Left colon (tissue), 2 donors: ENCODE data around the gene TBX2. TPM values are rescaled to one million over a fixed set of nuclear protein-coding genes. Genes with fewer than 3 reads are reported as not detected.

Experiments
- ATAC-seq: fragments of 200-7000 bp; cut with Tn5 transposase; one replicate; pipeline ENCODE4 v1.9.1; 2020; ENCODE audit warnings: mild to moderate bottlenecking, moderate library complexity
- DNase-seq, 2 donors: peaks; one replicate each; pipeline ENCODE4 v3.0.0-alpha.2; 2020
- intact Hi-C, 2 donors: fragments of 100-400 bp; cut with DNase I in 1 of 2; cut with micrococcal nuclease in 1 of 2; formaldehyde crosslinking; loops; one replicate each; pipeline versions ENCODE4 v1.11.2 to v1.14.0; 2022; cut with DNase I, micrococcal nuclease
- total RNA-seq, 2 donors: library from RNA; stranded (reverse); fragmentation: NEBNext Ultra II Directional; extraction: Animal tissue kit (Norgen Biotek cat#: 25700); gene quantifications; one replicate each; pipeline ENCODE4 v1.2.1, GENCODE V29; 2021
- donor health status: DM: no; HTN: no; CAD: no.
- donor health status: DM: yes; HTN: yes; CAD: no.

Gene TBX2
- total RNA-seq, 2 donors from 2014 or later: 5.8 to 11.7 TPM

DNA sequence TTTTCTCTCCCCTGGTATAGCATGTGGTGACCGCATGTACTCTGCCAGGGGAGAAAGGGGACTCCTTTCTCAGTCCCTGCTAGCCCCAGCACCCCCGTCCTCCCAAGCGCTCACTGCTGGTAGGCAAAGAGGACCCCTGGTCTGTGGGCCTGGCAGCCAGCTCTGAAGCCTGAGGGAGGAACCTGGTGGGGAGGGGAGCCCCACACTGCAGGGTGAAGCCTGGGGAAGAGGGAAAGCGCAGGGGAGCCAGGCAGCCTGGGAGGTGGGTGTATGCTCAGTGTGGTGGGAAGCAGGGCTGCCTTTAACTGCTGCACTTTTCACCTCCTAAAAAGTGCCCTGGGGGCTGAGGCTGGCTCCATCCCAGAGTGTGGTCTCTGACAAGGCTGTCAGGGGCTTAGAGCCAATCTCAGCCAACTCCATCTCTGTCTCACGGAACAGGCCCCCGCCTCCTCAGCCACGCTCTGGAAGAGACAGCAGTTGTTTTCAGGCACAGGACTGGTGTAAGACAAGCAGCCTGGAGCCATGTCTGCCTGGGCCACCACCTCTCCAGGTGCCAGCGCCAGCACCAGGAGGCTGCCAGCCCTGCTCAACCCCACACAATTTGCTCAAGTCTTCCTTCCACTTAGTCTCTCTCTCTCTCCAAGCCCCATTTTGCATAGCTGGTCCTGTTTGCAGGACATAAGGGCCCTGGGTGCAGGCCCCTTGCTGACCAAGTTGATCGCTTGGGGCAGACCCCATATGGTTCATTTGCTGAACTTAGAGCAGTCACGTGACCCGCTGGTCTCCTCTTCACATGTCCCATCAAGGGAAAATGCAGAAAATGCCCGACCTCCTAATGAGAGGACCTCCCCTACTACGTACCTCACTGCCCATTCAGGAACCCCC, 14.7 kb upstream of the TBX2 start:
- ATAC-seq: no peak
- intact Hi-C loops: no loop called here
- no peak for DNase-seq

DNA sequence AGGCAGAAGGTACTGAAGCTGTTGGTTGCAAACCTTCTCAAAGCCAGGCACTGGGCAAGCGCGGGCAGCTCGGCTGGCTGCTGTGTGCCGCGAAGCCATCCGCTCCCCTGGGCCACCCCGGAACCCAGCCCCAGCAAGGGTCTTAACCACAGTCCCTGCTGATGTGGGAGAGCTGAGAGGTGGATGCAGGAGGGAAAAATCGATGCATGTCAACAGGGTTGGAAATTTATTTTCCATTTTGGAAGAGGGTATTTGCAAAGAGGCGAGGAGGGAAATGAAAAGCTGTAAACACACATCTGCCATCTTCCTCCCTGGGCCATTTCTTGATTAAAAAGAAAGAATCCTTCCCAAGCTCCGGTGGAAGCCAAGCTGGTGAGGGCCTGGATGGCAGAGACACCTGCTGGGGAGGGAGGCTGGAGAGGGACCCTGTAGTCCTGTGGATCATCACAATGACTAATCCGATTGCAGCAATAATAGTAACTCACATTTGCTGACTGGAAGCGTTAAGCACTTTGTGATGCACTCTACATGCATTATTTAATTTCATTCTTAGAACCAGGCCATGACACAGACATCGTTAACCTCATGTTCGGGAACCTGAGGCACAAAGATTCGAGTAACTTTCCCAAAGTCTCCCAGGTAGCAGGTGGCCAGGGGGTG, 13.9 kb upstream of the TBX2 start:
- ATAC-seq (no peak), DNase-seq (no peak)
- intact Hi-C loops: no loop called here

DNA sequence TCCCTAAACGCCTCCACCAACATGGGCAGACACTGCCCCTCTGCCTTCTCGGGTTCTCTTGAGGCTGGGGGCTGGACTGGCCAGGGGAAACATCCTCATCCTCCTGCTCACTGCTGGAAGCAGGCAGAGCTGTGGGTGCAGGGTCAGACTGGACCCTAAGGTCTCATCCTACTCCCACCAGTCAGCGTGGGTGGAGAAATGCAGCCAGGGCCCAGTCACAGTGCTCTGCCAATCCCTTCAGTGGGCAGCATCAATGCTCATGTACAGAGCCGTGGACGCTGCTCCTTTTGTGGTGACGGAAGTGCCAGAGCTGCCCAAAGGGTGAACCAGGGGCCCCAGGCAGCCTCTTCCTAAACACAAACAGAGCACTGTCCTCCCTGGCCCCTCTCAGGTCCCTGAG, 13.4 kb upstream of the TBX2 start:
- intact Hi-C loops: no loop called here
- DNase-seq (no peak), ATAC-seq (no peak)

DNA sequence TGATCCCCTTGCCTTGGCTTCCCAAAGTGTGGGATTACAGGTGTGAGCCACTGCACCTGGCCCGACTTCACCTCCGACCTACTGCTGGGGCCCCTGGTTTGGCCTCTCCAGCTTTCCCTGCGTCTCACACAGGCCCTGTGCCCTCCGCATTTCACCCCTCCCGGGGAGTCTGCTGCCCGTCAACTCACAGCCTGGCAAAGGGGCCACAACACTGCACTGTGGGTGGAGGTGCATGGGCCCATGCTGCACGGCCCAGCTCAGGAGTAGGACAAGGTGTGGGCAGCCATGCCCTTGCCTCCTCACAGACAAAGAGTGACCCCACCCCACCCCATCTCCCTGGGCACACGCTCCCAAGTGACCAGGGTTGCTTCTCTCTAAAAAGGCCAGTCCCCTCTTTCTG, 12.6 kb upstream of the TBX2 start:
- no peak for ATAC-seq
- no peak for DNase-seq
- intact Hi-C loops: no loop called here

DNA sequence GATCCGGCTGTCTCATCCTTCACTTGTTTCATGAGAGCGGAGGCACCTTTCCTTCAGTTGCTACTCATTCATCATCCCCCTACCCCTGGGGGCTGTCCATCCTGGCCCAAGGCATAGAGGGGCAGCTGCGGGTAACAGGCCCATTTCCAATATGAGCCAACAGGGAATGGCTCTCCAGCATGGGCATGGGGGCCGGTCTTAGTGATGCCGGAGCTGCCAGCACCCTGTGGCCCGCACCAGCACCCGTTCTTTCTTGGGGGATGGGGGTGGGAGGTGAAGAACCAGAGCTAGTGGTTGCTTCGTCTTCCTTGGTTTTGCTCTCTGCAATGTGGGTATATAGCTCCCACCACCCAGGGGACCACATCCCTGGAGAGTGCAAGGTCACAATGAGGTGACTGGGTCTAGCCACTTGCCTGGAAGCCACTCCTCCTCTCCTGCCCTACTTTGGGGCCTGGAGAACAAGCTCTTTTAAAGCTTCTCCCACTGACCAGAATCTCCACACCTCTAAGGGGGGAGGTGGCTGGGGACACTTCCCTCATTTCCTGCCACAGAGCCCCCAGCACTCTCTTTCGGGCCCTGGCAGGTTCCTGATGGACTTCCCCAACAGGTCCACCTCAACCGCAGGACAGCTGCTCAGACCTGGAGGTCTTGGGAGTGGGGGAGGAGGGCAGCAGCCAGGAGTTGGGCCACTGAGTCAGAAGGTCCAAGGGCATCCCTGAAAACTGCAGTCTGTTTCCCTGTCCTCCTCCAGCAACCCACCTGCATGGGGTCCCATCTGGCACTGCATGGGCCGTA, 11.9 kb upstream of the TBX2 start:
- no peak for ATAC-seq
- intact Hi-C loops: no loop called here
- no peak for DNase-seq

DNA sequence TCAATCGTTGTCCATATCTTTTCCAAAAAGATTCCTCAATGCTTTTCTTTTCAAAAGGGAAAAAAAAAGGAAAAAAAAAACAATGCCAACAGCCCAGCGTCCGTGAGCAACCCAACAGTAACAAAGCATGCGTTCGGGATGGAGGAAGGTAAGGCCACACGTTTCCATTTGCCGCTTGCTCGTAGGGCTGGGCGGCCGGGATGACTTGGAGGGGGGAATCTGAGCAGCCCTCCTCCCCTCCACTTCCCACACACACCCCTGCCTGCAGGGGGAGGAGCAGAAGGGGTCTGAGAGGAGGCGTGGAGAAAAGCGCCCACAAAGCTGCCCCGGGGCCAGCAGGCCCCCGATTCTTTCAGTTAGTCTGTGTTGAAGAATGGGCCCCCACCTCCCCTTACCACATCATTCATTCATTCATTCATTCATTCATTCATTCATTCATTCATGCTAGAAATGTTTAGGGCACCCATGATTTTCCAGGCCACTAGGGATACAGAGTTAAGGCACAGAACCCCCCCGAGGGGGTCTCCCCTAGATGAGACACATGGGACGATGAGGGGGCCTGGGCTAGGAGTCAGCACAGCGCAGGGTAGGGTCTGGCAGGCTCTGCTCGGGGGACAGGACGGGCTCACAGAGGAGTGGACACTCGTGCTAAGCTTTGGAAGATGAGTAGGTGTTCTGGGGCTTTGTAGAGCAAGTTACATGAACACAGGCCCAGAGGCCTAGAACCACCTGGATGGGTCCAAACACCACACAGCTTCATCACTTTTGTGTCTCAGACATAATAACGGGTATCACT, 10.9 kb upstream of the TBX2 start:
- ATAC-seq (no peak), DNase-seq (no peak)
- intact Hi-C loops: no loop called here

DNA sequence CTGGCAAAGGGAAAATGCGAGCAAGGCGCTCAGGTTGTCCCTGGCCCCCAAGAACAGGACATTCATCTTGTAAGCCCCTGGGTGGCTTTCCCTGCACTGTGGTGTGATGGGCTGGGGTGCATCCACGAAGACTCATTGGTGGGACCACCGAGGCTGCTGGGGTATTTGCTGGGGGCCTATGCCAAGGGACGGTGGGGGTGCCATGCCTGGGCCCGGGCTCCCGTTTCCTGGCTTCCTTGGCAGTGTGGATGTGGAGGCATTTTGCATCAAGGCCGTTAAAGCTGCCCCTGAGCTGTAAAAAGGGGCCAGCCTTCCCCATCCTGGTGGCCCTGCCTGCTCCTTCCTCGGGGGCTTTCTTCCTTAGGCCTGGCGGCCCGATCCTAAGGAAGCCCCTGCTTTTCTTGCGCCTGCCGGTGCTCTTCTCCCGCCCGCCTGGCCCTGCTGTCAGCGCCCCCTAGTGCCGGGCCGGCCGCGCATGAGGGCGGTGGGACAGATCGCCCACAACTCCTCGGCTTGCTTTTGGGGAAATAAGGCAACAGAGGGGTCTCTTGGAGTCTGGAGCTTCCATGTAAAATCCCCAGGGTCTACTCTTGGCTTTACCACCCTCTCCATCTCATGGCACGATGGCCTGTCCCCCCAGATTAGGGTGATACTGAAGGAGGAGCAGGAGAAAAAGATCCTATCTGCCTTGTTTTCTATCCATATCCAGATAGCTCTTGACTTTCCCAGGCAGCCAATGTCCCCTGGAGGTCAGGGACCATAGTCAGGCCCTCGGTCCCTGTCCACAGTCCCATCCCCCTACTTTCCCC, 9.8 kb upstream of the TBX2 start:
- intact Hi-C loops: loop anchor here in 1 of 2 donors (5.0 kb wide), 1 partner anchor 388 kb away; no protein-coding TSS in a partner anchor
- no peak for DNase-seq
- peak; percentile 62 for ATAC-seq

DNA sequence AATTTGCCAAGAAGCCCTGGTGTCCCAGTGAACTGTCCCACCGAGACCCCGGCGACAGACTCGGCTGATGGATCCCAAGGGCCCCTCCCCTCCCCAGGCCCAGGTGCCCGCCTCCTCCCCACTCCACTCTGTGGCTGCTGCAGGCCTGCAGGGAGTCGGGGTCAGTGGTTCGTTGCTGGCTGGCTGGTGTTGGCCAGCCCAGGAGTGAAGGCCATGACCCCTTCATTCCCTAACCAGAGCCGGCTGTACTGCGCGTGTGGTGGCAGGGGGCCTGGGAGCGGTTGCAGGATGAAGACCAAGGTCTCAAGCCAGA, 9.2 kb upstream of the TBX2 start:
- ATAC-seq: no peak
- no peak for DNase-seq
- intact Hi-C loops: loop anchor here in 1 of 2 donors (5.0 kb wide), 1 partner anchor 388 kb away; no protein-coding TSS in a partner anchor

DNA sequence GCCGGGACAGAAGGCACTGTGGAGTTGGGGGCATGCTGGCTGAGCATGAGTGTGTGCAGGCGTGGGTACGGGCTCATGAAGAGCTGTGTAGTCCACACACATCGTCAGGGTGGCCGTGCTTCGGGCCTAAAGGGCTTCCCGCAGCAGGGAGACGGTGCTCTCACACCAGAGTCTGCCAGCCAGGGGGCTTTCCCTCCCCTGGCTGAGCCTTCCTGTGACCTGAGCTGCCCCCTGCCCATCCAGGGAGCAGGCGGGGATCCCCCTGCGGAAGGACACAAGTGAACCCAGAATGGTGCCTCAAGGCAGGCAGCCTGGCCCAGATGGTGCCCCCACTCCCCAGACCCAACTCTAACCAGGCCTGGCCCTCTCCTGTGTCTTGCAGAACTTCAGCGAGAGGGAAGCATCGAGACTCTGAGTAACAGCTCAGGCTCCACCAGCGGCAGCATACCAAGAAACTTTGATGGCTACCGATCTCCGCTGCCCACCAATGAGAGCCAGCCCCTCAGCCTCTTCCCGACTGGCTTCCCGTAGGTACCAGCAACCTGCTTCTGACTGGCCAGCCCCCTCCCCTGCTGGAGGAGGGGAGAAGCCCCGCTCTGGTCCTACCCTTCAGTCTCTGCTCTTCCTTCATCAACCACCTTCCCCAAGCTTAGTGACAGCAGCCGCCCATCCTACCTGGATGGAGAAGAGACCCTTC, 7.9 kb upstream of the TBX2 start:
- intact Hi-C loops: loop anchor here in 1 of 2 donors (5.0 kb wide), 1 partner anchor 389 kb away; no protein-coding TSS in a partner anchor
- ATAC-seq: no peak
- DNase-seq: no peak

DNA sequence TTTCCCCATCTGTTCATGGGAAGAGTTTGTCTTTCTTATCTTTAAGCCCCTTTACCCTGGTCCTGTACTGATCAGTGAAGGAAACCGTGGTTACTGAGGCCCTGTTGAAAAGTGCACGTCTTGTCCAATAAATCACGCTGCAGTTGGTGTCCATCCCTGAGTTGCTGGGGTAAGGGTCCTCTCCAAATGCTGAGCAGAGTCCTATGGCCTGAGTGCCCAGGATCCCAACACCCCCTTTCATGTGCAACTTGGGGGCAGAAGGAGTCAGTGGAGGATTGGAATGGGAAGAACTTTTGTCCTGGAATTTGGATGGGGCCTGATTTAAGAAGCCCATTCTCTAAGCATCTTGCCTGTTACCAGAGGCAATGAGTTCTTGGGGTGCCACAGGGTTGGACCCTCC, 7.0 kb upstream of the TBX2 start:
- DNase-seq (no peak), ATAC-seq (no peak)
- intact Hi-C loops: loop anchor here in 1 of 2 donors (5.0 kb wide), 1 partner anchor 390 kb away; no protein-coding TSS in a partner anchor

DNA sequence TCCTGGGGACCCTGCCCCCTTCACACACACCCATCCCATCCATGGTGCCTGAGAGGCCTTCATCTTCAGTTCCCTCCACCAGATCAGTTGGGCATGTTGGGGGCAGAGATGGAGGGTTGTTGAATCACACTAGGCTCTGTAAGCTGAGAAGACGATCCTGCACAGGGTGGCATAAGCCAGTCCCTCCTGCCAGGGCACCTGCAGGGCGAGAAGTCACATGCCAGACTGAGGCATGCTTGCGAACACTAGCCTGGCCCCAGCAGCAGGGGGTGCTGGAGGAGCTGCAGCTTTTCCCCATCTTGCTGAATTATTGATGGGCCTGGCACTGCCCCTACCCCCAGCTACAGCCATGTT, 6.1 kb upstream of the TBX2 start:
- intact Hi-C loops: loop anchor here in 1 of 2 donors (5.0 kb wide), 1 partner anchor 391 kb away; no protein-coding TSS in a partner anchor
- DNase-seq (no peak), ATAC-seq (no peak)

DNA sequence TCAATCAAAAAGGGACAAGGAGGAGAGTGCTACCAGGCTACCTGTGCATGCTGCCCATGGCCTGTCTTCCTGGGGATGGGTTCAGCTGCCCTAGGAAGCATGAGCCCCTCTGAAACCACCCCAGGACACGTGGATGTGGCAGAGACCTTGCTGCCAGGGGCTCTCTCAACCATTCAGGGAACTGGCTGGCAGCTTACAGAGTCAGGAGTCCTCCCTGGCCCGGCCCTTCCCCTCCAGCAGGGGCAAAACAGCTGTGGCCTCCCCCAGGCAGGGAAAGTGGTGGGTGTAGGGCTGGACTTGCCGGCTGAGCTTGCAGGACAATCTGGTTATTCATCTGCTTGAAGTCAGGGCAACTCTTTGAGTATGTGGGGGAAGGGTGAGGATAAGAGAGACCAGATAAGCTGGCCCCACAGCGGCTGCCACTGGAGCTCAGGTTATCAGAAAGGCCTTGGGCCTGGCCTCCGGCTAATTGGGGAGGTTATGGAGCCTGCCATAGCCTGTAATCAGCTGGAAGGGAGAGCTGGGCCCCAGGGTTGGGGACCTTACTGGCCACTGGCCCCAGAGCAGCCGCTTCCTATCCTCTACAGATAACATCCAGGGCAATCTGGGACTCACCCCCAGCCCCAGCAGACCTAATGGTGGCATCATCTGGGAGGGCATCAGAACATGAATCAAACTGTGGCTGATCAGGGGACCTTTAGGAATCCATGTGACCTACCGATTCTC, 5.6 kb upstream of the TBX2 start:
- no peak for DNase-seq
- ATAC-seq: no peak
- intact Hi-C loops: loop anchor here in 1 of 2 donors (5.0 kb wide), 1 partner anchor 392 kb away; no protein-coding TSS in a partner anchor

DNA sequence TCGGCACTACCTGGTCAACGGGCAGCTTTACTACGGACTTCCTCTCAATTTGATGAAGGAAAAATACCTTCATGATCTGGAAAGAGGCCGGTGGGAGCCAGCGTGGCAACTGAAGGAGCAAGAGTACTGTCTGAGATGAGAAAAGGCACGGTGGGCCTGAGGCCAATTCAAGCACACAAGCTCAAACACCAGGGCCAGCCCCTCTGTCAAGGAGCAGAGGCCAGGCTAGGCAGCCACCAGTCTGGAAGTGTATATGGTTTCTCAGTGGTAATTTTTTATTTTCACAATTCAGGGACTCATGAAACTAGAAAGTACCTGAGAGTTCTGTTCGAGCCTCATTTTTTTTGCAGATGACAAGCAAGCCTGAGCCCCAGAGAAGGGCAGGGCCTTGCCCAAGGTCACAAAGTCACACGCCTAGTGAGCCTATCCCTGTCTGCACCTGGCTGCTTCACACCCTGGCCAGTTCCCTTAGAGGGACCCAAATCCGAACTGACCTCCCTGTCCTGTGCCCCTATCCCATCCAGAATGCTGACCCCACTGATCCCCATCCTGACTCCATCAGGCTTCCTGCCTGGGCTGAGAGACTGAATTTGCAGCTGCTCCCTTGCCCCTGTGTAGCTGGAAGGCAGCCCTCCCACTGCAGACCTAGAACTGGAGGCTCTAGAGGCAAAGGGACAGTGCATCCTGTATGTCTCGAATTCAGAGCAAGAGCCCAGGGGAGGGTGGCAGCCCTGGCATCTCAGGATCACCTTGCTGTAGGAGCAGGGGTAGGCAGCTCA, 4.8 kb upstream of the TBX2 start:
- no peak for DNase-seq
- ATAC-seq: no peak
- intact Hi-C loops: loop anchor here in 1 of 2 donors (5.0 kb wide), 1 partner anchor 393 kb away; no protein-coding TSS in a partner anchor

DNA sequence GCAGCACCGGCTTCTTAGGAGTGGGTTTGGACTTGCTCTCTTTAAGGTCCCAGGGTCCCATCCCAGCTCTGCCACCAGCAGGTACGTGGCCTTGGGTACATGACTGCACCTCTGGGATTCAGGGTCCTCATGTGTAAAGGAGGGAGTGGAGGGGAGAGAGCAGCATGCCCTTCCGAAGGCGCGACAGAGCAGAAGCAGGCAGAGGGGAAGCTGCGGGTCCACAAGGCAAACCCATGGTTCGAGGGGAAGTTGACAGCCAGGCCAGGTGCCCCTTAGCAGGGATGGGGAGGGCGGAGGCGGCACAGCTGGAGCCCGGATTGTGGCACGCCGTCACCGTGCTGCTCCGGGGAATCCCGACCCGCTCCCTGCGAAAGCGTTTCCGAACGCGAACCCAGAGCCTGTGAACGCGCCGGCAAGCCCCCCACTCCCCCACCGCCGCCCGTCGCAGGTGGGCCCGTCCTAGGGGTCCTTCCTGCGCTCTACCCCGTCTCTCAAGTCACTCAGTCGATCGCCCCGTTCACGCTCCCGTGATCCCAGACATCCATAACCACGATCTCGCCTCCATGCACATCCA, 4.1 kb upstream of the TBX2 start:
- DNase-seq: no peak
- ATAC-seq: no peak
- intact Hi-C loops: no loop called here

DNA sequence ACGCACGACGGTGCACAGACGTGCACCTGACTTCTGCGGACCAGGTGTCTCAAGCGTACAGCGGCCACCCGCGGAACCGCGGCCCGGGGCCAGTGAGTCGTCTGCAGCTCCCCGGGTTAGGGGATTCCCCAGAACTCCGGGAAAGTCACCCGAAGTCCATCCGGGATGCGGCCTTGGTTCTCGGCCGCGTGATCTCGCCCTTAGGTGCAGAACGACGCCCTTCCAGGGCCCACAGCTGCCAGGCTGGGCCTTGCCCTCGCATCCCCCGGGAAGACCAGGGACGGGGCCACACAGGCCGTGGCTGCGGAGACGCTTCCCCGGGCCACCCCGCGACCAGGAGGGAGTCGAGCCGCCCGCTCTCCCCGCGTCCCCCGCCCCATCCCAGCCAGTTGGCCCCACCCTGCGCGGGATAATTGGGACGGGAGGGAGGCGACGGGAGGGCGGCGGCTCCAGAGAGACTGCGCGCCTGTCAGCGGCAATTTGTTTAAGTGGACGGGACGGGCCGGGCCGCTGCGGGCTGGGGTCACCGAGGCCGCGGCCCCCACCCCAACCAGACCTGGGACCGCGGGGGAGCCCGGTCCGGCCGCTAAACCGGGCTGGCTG, 3.6 kb upstream of the TBX2 start:
- DNase-seq: no peak
- intact Hi-C loops: no loop called here
- no peak for ATAC-seq
